Measurements from ENCODE around the gene BTNL2. TPM values are rescaled to one million over a fixed set of nuclear protein-coding genes. Genes with fewer than 3 reads are reported as not detected.

The BTNL2 gene
- total and polyA plus RNA-seq, 2 experiments from 2014 or later = 0.62 TPM; not detected in 1

- H4K20me1 ChIP-seq (ENCODE audit: insufficient read depth, poor library complexity, severe bottlenecking) = no peaks in the 10 kb centered on the region
- no peak overlapping the region for H2AFZ ChIP-seq
- no peak overlapping the region for H3K4me3 ChIP-seq
- no peak overlapping the region for H3K4me2 ChIP-seq
- H3K27me3 ChIP-seq = no peaks in the 10 kb centered on the region
- no peaks in the 10 kb centered on the region for H3K4me1 ChIP-seq (ENCODE audit: insufficient read depth)
- no peaks in the 10 kb centered on the region for H3K79me2 ChIP-seq
- TF ChIP-seq EZH2phosphoT487 (IDR thresholded peaks at IDR 0.05; ENCODE audit: low read depth, severe bottlenecking, unreplicated experiment) = no peak
- no peak for TF ChIP-seq CTCF (IDR thresholded peaks at IDR 0.05; ENCODE audit: poor library complexity)
- TF ChIP-seq EZH2 (IDR thresholded peaks at IDR 0.05; ENCODE audit: borderline replicate concordance) = no peak
- H3K27ac ChIP-seq = no peak overlapping the region
- H3K9me2 ChIP-seq (replicated peaks; ENCODE audit: insufficient read depth) = no peaks in the 10 kb centered on the region
- DNase-seq (ENCODE audit: low spot score) = no peak
- 56% methylated on average over 1 of the region's 1 CpG for whole genome bisulfite sequencing (ENCODE audit: low lambda C conversion rate, missing lambda C conversion rate)
- H3K9me3 ChIP-seq (ENCODE audit: low read depth) = peaks cover 4% of the 10 kb centered on the region
- no peaks in the 10 kb centered on the region for H3K36me3 ChIP-seq (replicated peaks; ENCODE audit: insufficient read depth, low read depth)
These were observed 52.0 kb downstream of the BTNL2 start for GRCh38 chr6:32355018-32355417.

- Histone ChIP-seq H3K9me2 (replicated peaks; ENCODE audit: insufficient read depth) (no peaks in the 10 kb centered on the region), H3K4me2 (no peak overlapping the region), H2AFZ (no peak overlapping the region), H3K4me3 (no peak overlapping the region), H3K36me3 (replicated peaks; ENCODE audit: insufficient read depth, low read depth) (no peaks in the 10 kb centered on the region), H3K27ac (no peak overlapping the region), H3K4me1 (ENCODE audit: insufficient read depth) (no peaks in the 10 kb centered on the region), H4K20me1 (ENCODE audit: insufficient read depth, poor library complexity, severe bottlenecking) (no peaks in the 10 kb centered on the region), H3K27me3 (no peaks in the 10 kb centered on the region), H3K9me3 (ENCODE audit: low read depth) (peaks cover 4% of the 10 kb centered on the region), H3K79me2 (no peaks in the 10 kb centered on the region)
- no peak for TF ChIP-seq EZH2 (IDR thresholded peaks at IDR 0.05; ENCODE audit: borderline replicate concordance)
- TF ChIP-seq EZH2phosphoT487 (IDR thresholded peaks at IDR 0.05; ENCODE audit: low read depth, severe bottlenecking, unreplicated experiment) = no peak
- no peak for TF ChIP-seq CTCF (IDR thresholded peaks at IDR 0.05; ENCODE audit: poor library complexity)
- no peak for DNase-seq (ENCODE audit: low spot score)
- 82% methylated on average over 2 of the region's 2 CpGs for WGBS (ENCODE audit: low lambda C conversion rate, missing lambda C conversion rate)
These were observed 53.6 kb downstream of the BTNL2 start for GRCh38 chr6:32353348-32353747.

Small RNAs within 50 kb of the gene (small RNA-seq; reads per million reads assigned to genes)
- not detected for gene RNU6-603P

Other genes starting within 250 kb of the BTNL2 start
- 1.8 and 4.5 TPM in 2 replicates for gene EGFL8, start 242.6 kb downstream of the BTNL2 start, total RNA-seq
- 12.2 and 19.5 TPM in 2 replicates for gene EGFL8, start 242.6 kb downstream of the BTNL2 start, polyA plus RNA-seq
- 59.9 and 62.8 TPM in 2 replicates for gene AGPAT1, start 231.1 kb downstream of the BTNL2 start, total RNA-seq
- 67.6 and 71.4 TPM in 2 replicates for gene AGPAT1, start 231.1 kb downstream of the BTNL2 start, polyA plus RNA-seq
- gene RNF5, start 228.8 kb downstream of the BTNL2 start, total RNA-seq = 133 and 135 TPM in 2 replicates
- 169 and 170 TPM in 2 replicates for gene RNF5, start 228.8 kb downstream of the BTNL2 start, polyA plus RNA-seq
- gene AGER, start 222.9 kb downstream of the BTNL2 start, total RNA-seq = 4.5 and 5.9 TPM in 2 replicates
- gene AGER, start 222.9 kb downstream of the BTNL2 start, polyA plus RNA-seq = 3.4 and 21.2 TPM in 2 replicates
- gene PBX2, start 217.0 kb downstream of the BTNL2 start, total RNA-seq = 63.8 and 77.5 TPM in 2 replicates
- 20.5 and 21.6 TPM in 2 replicates for gene PBX2, start 217.0 kb downstream of the BTNL2 start, polyA plus RNA-seq
- 1.8 and 4.3 TPM in 2 replicates for gene GPSM3, start 214.5 kb downstream of the BTNL2 start, total RNA-seq
- 3.4 and 5.7 TPM in 2 replicates for gene GPSM3, start 214.5 kb downstream of the BTNL2 start, polyA plus RNA-seq
- 3.6 and 5.0 TPM in 2 replicates for gene NOTCH4, start 183.1 kb downstream of the BTNL2 start, total RNA-seq
- 2.7 and 4.9 TPM in 2 replicates for gene NOTCH4, start 183.1 kb downstream of the BTNL2 start, polyA plus RNA-seq
- not detected in 2 replicates for gene TSBP1, start 35.3 kb downstream of the BTNL2 start, total RNA-seq
- not detected in 2 replicates for gene TSBP1, start 35.3 kb downstream of the BTNL2 start, polyA plus RNA-seq
- gene HLA-DRA, start 32.7 kb upstream of the BTNL2 start, total RNA-seq = 1.3 and 3.7 TPM in 2 replicates
- gene HLA-DRA, start 32.7 kb upstream of the BTNL2 start, polyA plus RNA-seq = 0.64 and 0.75 TPM in 2 replicates
- gene HLA-DRB5, start 123.1 kb upstream of the BTNL2 start, total RNA-seq = 9.7 and 11.9 TPM in 2 replicates
- gene HLA-DRB5, start 123.1 kb upstream of the BTNL2 start, polyA plus RNA-seq = 15.2 and 17.0 TPM in 2 replicates
- gene HLA-DRB1, start 182.7 kb upstream of the BTNL2 start, total RNA-seq = 59.1 and 60.6 TPM in 2 replicates
- 72.9 and 77.2 TPM in 2 replicates for gene HLA-DRB1, start 182.7 kb upstream of the BTNL2 start, polyA plus RNA-seq
- not detected in 2 replicates for gene HLA-DQA1, start 230.2 kb upstream of the BTNL2 start, total RNA-seq
- not detected in 2 replicates for gene HLA-DQA1, start 230.2 kb upstream of the BTNL2 start, polyA plus RNA-seq

All from hepatocyte (in vitro differentiated cells).